ENCODE results near the gene MBNL1.

Gene MBNL1

DNA sequence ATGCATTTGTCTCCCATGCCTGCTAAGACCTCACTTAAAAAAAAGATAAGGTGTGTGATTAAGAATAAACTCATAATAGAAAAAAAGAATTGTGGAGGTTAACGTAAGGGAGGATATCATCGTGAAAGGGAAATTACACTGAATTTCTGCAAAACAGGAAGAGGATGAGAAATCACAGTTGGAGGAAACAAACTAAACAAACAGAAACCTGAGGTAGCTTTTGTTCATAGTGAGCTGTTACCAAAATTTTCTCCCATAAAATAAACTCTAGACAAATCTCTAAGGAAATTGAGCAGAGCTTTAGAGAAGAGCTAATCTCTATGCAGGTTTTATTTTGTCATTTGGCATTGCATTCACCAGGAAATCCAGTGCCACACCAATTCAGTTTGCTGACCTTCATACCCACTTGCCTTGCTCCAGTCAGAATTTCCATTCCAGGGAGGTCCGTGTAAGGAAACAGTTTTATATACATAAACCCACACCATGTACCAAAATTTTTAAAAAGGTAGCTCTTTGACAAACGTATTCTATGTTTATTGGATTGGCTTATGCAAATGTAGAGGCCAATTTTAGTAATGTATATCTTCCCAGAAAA, 231.2 kb downstream of the MBNL1 start:
- DNase-seq: no peak

DNA sequence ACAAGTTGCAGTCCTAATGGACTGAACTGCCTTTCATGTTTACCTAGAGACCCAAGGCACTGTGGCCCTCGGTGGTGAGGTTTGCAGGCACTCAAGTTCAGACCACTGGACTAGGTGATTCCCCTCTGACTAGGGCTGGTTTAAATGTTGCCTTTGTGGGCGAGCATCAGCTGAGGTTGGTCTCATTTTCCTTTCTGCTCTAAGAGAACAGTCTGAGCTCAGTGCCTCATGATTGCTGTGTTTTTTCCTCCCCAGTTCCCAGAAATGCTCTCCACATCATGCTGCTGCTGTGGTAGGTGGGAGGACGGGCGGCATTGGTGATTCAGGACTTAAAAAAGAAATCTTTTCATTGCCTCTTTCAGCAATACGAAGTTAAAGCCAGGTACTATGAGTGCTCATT, 237.2 kb downstream of the MBNL1 start:
- no peak for DNase-seq

DNA sequence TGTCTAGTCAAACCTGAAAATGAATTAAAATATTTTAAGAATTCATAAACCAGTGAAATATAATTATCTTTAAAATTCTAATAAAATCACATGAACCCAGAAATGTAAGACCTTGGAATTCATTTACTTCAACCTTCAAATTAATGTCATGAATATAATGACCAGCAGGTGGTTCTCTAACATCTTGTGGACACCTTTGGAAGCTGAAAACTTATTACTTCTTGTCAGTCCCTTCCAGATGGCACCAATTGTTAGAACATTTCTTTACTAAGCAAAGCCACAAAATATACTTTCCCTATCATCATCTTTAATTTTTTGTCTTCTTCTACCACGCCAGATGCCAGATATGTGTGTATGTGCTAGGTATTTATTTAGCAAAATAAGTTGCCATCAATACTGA, 240.0 kb downstream of the MBNL1 start:
- DNase-seq: no peak

DNA sequence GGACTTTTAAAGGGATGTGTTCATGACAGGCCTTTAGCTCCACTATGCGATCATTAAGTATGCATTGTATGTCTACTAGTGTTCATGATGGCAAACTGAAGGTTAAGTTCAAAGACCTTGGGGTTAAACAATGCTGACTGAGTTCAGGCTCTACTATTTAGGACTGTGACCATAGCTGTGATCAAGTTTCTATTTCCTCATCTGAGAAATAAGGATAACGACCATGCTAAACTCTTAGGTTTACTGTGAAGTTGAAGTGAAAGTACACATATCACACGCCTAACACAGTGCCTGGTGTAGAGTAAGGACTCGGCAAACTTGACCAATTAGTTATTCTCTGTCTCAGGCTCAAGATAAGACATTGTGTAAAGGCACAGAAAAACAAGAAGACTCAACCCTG, 243.2 kb downstream of the MBNL1 start:
- DNase-seq: no peak

DNA sequence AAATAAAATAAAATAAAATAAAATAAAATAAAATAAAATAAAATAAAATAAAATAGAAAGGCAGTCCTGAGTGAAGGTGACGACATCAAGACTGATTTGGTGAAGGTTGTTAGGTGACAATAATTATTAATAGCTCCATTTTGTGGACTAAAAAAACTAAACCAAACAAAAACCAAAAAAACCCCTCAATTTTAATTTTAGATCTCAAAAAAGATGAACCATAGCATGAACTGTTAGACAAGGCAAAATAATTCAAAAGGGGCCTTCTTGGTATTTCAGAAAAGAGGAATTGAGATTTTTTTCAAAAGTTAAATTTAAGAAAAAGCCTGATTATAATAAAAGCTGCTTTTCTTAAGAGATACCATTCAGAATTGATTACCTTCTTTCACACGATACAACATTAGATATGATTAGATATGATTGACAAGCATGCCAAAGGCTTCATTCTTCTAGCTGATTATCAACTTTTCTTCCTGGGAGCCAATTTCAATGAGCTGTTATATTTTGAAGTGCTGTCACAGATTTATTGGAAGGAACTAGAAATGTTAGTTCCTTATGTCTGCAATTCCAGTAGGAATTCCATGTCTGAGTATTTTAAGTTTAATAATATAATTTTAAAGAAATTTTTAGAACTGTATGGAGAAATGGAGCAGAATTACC, 244.7 kb downstream of the MBNL1 start:
- no peak for DNase-seq

All from DMS79 treated with DMSO at 0.1 percent for 48 hours (cell line).